SHP77 (cell line): ENCODE data around the gene PRM3.

Source experiments
- DNase-seq, 2 experiments: peaks; one replicate each; lab custom pipeline; 2025; lab: John Stamatoyannopoulos, UW

Gene PRM3

GRCh38 chr16:11280616-11281522 is 7.4 kb upstream of the PRM3 start, which contains the start of gene PRM1:
Gene PRM1 (minus strand): TSS chr16:11281330. CDS start chr16:11281238, 92 bp downstream.
- no peak for DNase-seq

GRCh38 chr16:11278681-11279628 is 5.5 kb upstream of the PRM3 start:
- no peak for DNase-seq

DNA sequence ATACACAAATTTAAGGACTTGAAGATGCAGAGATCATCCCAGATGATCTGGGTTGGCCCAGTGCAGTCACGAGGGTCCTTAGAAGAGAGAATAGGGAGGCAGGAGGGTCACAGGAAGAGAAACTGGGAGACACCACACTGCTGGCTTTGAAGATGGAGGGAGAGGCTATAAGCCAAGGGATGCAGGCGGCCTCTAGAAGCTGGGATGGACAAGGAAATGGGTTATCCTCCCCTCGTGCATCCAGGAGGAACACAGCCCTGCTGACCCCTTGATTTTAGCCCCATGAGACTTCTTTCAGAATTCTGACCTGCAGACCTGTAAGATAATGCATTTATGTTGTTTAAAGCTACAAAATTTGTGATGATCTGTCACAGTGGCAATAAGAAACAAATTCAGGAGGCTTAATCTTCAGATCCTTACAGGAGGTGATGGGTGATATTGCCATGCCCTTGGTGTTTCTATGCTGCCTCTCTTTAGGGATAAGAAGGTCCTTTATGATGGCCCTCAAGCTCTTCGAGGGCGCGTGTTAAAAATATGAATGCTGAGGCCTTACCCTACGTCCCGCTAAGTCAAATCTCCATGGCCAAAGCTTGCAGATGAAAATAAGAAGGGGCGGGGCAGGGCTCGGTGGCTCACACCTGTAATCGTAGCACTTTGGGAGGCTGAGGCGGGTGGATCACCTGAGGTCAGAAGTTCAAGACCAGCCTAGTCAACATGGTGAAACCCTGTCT is 4.3 kb upstream of the PRM3 start:
- DNase-seq, result no peak

DNA sequence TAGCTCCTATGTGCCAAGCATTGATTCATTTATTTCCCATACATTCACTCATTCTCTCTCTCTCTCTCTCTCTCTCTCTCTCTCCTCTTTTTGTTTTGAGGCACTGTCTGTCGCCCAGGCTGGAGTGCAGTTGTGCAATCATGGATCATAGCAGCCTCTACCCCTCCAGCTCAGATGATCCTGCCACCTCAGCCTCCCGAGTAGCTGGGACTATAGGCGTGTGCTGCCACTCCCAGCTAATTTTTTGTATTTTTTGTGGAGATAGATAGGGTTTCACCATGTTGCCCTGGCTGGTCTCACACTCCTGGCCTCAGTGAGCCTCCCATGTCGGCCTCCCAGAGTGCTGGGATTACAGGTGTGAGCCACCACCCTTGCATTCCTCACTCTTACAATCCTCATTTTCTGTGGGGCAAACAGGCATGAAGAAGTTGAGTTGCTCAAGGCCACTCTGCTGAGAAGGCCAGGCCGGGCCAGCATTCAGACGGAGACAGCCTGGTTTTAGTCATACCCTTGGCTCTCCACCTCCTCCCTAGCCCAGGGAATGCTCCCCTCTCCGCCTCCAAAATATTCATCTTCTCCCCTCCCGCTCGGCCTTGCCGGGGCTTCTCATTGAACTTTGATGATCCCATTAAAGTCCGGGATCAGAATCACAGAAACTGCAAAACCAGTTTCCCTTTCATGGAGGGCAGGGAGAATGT is 3.6 kb upstream of the PRM3 start:
- DNase-seq, result no peak

DNA sequence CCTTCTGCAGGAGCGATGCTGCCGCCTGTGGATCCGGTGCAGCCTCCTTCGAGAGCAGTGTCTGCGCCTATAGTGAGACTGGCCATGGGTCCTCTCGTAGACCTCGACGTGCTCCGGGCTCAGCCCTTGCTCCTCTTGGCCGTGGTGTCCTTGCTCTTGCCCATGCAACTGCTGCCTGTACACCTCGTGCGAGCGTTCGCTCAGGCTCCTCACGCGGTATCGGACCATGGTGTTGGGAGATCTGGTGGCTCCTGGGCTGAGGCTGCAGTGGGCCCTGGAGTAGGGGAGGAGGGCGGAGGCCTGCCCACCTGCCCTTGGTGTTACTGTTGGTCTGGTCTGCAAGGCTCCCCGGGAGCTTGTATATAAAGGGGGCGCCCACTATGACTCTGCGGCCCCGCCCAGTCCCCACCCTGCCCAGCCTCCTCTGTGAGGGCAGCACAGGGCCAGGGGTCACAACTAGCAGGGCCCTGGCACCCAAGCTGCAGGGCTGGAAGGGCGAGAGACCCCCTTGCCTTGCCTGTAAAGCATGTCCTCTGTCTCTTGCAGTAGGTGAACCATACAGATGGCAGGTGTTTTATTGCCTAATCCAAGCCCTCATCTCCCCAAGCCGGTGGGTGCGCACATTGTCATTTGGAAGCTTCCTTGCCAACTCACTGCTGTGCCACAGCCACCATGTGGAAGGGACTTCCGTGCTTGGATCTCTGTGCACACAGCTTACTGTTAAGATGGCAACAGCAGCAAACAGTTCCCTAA is 2.9 kb upstream of the PRM3 start, which contains the start of gene PRM2:
Gene PRM2, minus strand, starts transcription at position 338 of the 753 bp plus-strand sequence. Its CDS starts 110 bp downstream, at position 228.
- DNase-seq, result no peak

DNA sequence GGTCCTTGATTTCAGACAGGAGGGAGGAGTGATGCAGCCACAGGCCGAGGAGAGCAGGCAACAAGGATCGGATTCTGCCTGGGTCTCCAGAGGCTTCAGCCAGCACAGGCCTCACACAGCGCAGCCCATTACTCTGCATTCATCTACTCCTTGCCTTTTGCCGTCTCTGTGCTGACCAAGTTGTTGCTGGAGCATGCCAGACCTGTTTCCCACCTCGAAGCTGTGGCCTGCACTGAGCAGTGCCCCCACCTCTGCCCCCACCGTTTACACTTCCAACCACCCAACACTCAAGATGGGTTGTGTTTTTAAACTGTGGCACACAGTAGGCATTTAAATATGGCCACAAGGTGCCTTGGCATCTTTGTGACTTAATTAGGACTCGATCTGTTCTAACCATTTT is 1.5 kb upstream of the PRM3 start:
- no peak for DNase-seq

- DNase-seq, result no peak
These were observed 394 bp upstream of the PRM3 start for GRCh38 chr16:11273721-11274324.

DNA sequence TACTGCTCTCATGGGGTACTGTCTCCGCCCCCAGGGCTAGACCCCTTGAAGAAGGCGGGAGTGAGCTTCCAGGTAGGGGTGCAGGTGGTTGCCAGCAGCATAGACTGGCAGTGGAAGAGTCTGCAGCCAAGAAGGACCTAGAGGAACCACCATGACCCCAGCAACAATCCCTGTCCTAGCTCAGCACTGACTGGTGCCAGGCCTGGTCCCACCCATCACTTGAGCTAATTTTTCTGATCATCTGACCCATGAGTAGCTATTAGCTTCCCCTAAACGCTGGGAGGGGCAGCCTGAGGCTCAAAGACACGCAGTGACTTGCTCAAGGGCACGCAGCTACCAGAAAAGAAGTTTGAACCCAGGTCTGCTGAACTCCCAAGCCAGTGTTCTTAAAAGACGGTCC is 945 bp downstream of the PRM3 start:
- DNase-seq, result no peak

DNA sequence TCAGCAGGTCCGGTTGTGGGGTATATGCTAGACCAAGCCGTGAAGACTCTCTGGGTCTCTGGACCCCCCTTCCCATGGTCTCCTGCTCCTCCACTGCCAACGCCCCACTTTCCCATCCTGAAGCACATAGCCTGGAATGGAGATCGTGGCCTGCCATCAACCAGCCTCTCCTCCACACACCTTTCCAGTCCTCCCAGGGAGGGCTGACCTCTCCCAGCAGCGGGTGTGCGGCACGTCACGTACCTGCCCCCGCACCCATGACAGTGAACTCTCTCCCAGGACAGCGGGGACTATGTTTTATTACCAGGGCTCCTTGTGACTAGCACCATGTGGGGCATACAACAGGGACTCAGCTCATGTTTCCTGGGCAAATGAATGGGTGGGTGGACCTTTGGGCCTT is 1.8 kb downstream of the PRM3 start:
- no peak for DNase-seq

GRCh38 chr16:11270602-11271162 is 2.7 kb downstream of the PRM3 start:
- DNase-seq, result no peak

- no peak for DNase-seq
These were observed 4.5 kb downstream of the PRM3 start, which contains the start of gene TNP2 for GRCh38 chr16:11268921-11269375. Gene TNP2 (minus strand): TSS chr16:11269325. CDS start chr16:11269262, 63 bp downstream.

- no peak for DNase-seq
These were observed 8.3 kb downstream of the PRM3 start for GRCh38 chr16:11265124-11265523.

GRCh38 chr16:11264155-11264832 is 9.1 kb downstream of the PRM3 start:
- DNase-seq, result no peak

DNA sequence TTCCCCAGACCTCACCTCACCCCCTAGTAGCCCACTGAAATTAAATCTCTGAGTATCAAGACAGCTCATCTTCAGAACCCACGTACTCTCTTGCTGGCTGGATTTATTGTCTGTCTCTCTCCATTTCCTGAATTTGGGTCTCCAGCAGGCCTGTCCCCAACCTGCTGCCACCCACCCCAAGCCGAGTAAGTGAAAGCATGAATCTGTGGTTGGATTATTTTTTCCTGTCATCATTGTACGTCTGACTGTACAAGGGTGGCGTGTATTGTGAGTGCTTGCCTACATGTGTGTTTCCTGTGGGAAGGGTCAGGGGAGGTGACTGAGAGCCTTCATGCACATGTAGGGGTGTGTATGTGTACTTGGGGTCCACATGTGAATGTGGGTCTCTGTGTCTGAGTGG is 9.7 kb downstream of the PRM3 start:
- no peak for DNase-seq

DNA sequence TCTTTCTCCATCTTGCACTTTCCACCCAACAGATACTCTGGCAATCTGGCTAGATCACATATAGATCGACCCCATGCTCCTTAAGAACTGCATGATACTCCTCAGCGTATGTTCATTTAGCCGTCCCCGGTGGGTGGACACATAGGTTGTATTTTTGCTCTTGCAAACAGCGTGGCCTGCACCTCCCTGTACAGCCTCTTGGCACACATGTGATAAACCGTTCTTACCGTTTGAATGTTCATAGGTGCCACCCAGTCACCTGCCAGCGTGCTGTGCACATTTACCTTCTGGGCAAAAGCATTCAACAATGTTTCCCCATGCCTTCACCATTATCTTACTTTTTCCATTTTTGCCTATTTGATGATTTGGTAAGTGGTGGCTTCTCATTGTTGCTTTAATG is 10.5 kb downstream of the PRM3 start:
- no peak for DNase-seq

DNA sequence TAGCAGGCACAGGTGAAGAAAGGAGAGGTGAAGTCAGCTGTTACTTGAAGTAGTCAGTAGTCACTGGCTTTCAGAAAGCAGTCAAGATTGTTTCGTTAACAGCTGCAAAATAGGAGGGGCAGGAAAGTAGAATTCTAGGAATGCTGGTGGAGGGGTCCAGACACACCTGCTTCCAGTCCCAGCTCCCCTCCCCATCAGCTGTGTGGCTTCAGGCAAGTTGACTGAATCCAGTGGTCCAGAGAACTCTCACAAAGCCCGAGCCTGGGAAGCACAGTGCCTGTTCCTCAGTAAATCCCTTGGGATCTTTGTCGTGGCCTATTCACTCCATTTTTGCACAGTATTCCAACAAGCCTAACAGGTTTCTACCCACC is 12.8 kb downstream of the PRM3 start:
- DNase-seq, result no peak

DNA sequence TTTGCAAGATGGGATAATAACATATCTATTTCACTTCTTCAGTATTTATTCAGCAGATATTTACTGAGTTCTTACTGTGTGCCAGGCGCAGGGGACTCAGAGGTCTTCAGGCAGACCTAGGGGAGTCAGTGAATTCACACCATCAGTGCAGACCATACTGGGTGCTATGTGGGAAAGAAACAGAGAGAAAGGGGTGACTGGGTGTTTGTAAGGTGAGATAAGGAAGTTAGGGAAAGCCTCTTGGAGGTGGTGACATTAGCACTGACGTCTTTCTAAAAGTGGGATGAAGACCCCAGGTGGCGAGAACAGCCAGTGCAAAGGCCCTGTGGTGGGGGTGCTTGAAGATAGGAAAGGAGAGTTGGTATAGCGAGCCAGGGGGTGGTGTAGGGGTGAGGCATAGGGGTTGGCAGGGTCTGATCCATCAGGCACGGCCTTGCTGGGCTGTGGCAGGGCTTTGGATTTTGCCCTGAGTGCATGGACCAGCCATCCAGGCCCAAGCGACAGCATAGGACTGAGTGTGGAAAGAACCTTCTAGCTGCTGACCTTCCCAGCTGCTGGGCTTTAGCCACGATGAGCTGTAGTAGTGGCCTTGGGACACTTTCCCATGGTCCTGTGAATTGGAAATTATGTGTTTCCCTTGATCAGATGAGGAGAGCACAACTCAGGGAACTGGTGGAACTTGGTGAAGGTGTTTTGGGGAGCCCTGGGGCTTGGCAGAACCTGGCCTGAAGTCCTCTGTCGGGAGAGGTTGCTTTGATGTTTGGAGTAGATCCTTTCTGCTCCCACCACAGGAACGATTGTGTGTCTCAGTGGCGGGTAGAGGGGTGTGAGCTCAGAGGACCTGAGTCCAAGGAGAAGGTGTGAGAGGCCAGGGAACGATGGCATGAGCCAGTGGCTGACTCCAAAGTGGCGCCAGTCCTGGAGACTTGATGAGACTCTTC is 13.5 kb downstream of the PRM3 start:
- DNase-seq, result no peak
